Caco-2 (cell line): Measurements from ENCODE around the gene CTNND2. TPM values are rescaled to one million over a fixed set of nuclear protein-coding genes. Genes with fewer than 3 reads are reported as not detected.
"Not testable (repeated sequence)": the region's sequence is repeated elsewhere in the genome, so short reads cannot be mapped to it uniquely, and the experiment has no call there.

ENCODE experiments used
- BruUV-seq: library from RNA; stranded (reverse); fragments of 400-500 nt; replicated peaks from 2 replicates; lab custom pipeline; 2021; lab: Mats Ljungman, UMichigan
- CTCF ChIA-PET: fragments of 300-600 bp; sonication (Branson Sonifier 250); formaldehyde crosslinking; loops from one replicate; lab custom pipeline; 2022; ENCODE audit warnings: antibody characterized with exemption; lab: Charles Lee
- POLR2A ChIA-PET: fragments of 300-600 bp; sonication (Branson Sonifier 250); formaldehyde crosslinking; loops from one replicate; lab custom pipeline; 2022; ENCODE audit warnings: antibody characterized with exemption; lab: Charles Lee
- DNase-seq, 2 experiments: peaks; one replicate each; pipeline versions ENCODE4 v3.0.0 to v3.0.0-alpha.2; 2020 to 2022
- H3K27me3 ChIP-seq: replicated peaks from 2 replicates; pipeline ENCODE4 v1.6.0; 2011; ENCODE audit warnings: low read length; ENCODE audit not compliant: control insufficient read depth, insufficient read depth
- H3K36me3 ChIP-seq: 2 replicates; pipeline ENCODE4 v1.5.1; 2011; ENCODE audit warnings: low read length; ENCODE audit not compliant: control insufficient read depth, insufficient read depth
- H3K4me1 ChIP-seq: fragments of 250-450 bp; sonication (Bioruptor Pico); 2 replicates; pipeline ENCODE4 v1.5.1; 2020; ENCODE audit warnings: mild to moderate bottlenecking
- H3K4me3 ChIP-seq: 2 replicates; pipeline ENCODE4 v1.5.1; 2011; ENCODE audit warnings: low read depth, mild to moderate bottlenecking, control low read depth, low read length
- H3K9me3 ChIP-seq: fragments of 250-450 bp; sonication (Bioruptor Pico); 2 replicates; pipeline ENCODE4 v1.5.1; 2020; ENCODE audit warnings: mild to moderate bottlenecking, moderate library complexity
- H3K27ac Mint-ChIP-seq: one replicate; pipeline ENCODE4 v1.8.0; 2022; ENCODE audit warnings: mixed read lengths; ENCODE audit not compliant: unreplicated experiment
- H3K27me3 Mint-ChIP-seq: one replicate; pipeline ENCODE4 v1.8.0; 2022; ENCODE audit warnings: mixed read lengths; ENCODE audit not compliant: insufficient read depth, unreplicated experiment
- H3K36me3 Mint-ChIP-seq: one replicate; pipeline ENCODE4 v1.8.0; 2022; ENCODE audit warnings: mild to moderate bottlenecking, mixed read lengths; ENCODE audit not compliant: insufficient read depth, unreplicated experiment
- H3K4me1 Mint-ChIP-seq: one replicate; pipeline ENCODE4 v1.8.0; 2022; ENCODE audit warnings: low read depth, mixed read lengths; ENCODE audit not compliant: unreplicated experiment
- H3K4me3 Mint-ChIP-seq: one replicate; pipeline ENCODE4 v1.8.0; 2022; ENCODE audit warnings: mild to moderate bottlenecking, moderate library complexity, mixed read lengths; ENCODE audit not compliant: unreplicated experiment
- H3K9me3 Mint-ChIP-seq: one replicate; pipeline ENCODE4 v1.8.0; 2022; ENCODE audit warnings: mixed read lengths; ENCODE audit not compliant: unreplicated experiment
- CTCF ChIP-seq, 2 experiments: fragments of 200-600 bp in 1 of 2; IDR thresholded peaks; 1 replicate in 1 of 2; 2 replicates in 1 of 2; pipeline versions ENCODE4 v1.5.1 to v1.8.0; 2011 to 2022; ENCODE audit warnings: antibody characterized with exemption in 1 of 2, control low read depth in 1 of 2, inconsistent platforms in 1 of 2, low read depth in 1 of 2, low read length in 1 of 2, mild to moderate bottlenecking in 1 of 2, moderate library complexity in 1 of 2; ENCODE audit not compliant: insufficient read depth in 1 of 2, severe bottlenecking in 1 of 2, unreplicated experiment in 1 of 2
- intact Hi-C: fragments of 100-400 bp; cut with micrococcal nuclease; formaldehyde crosslinking; loops from one replicate; pipeline ENCODE4 v1.10.0; 2022; ENCODE audit not compliant: unreplicated experiment
- total RNA-seq: library from RNA; stranded (reverse); gene quantifications from 2 replicates; pipeline ENCODE4 v1.2.3, GENCODE V29; 2022

The CTNND2 gene
- total RNA-seq, 1 experiment from 2014 or later, result 0.32 TPM

GRCh38 chr5:11007269-11007870, 896.9 kb downstream of the CTNND2 start:
- H3K36me3 Mint-ChIP-seq, result no peaks in the 10 kb centered on the region
- H3K27ac Mint-ChIP-seq, result no peak overlapping the region
- H3K27me3 Mint-ChIP-seq, result peaks cover 16% of the 10 kb centered on the region
- H3K4me3 ChIP-seq, result no peak overlapping the region
- CTCF ChIA-PET, result no interaction called here
- H3K27me3 ChIP-seq, result no peaks in the 10 kb centered on the region
- intact Hi-C loops, result no loop called here
- H3K9me3 Mint-ChIP-seq, result peaks cover 6% of the 10 kb centered on the region
- no peaks in the 10 kb centered on the region for H3K36me3 ChIP-seq
- H3K9me3 ChIP-seq, result no peaks in the 10 kb centered on the region; the same call in 1 of the 2 replicates
- H3K4me1 ChIP-seq, result no peaks in the 10 kb centered on the region
- no peak for TF ChIP-seq CTCF (IDR thresholded peaks at IDR 0.05; ENCODE audit: insufficient read depth in 1 of 2, low read depth in 1 of 2, low read length in 1 of 2, severe bottlenecking in 1 of 2, unreplicated experiment in 1 of 2)
- no peak for DNase-seq
- H3K4me1 Mint-ChIP-seq, result no peaks in the 10 kb centered on the region
- BruUV-seq, result no TSS peak
- H3K4me3 Mint-ChIP-seq, result no peak overlapping the region
- POLR2A ChIA-PET, result no interaction called here

DNA sequence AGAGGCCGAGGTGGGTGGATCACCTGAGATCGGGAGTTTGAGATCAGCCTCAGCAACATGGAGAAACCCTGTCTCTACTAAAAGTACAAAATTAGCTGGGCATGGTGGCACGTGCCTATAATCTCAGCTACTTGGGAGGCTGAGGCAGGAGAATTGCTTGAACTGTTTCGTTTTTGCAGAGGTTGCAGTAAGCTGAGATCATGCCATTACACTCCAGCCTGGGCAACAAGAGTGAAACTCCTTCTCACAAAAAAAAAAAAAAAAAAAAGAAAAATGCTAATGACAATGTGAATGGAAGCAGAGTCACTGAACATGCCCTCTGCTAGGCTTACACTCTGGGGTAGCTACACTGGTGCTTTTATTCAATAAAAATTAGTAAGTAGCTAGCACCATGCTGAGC, 899.7 kb downstream of the CTNND2 start:
- H3K4me1 ChIP-seq, intact Hi-C loops, H3K36me3 ChIP-seq, H3K27me3 ChIP-seq, H3K36me3 Mint-ChIP-seq, DNase-seq, H3K4me3 Mint-ChIP-seq, POLR2A ChIA-PET, H3K9me3 Mint-ChIP-seq, H3K9me3 ChIP-seq, H3K4me3 ChIP-seq, H3K4me1 Mint-ChIP-seq, BruUV-seq, H3K27ac Mint-ChIP-seq: not testable (repeated sequence)
- H3K27me3 Mint-ChIP-seq, result peaks cover 12% of the 10 kb centered on the region
- CTCF ChIA-PET, result interaction anchor here (0.6 to 0.7 kb wide), 2 partner anchors 33 to 34 kb away, joined by 3 to 4 read pairs; no protein-coding TSS in a partner anchor

GRCh38 chr5:11000515-11001353, 903.5 kb downstream of the CTNND2 start:
- intact Hi-C loops, result no loop called here
- Histone ChIP-seq H3K36me3 (no peaks in the 10 kb centered on the region), H3K27me3 (peaks cover 2% of the 10 kb centered on the region; the same call in 1 of the 2 replicates), H3K4me3 (no peak overlapping the region), H3K4me1 (no peaks in the 10 kb centered on the region), H3K9me3 (no peaks in the 10 kb centered on the region; the same call in 1 of the 2 replicates)
- Mint-ChIP-seq H3K27me3 (peaks cover 23% of the 10 kb centered on the region), H3K36me3 (no peaks in the 10 kb centered on the region), H3K4me1 (no peaks in the 10 kb centered on the region), H3K27ac (no peak overlapping the region), H3K4me3 (no peak overlapping the region), H3K9me3 (no peaks in the 10 kb centered on the region)
- POLR2A ChIA-PET, result no interaction called here
- CTCF ChIA-PET, result no interaction called here
- TF ChIP-seq CTCF (IDR thresholded peaks at IDR 0.05; ENCODE audit: insufficient read depth in 1 of 2, low read depth in 1 of 2, low read length in 1 of 2, severe bottlenecking in 1 of 2, unreplicated experiment in 1 of 2), result no peak
- no TSS peak for BruUV-seq
- no peak for DNase-seq
